ENCODE results near the gene STAG1. TPM values are rescaled to one million over a fixed set of nuclear protein-coding genes. Genes with fewer than 3 reads are reported as not detected.

STAG1 gene
- total and polyA plus RNA-seq, 2 of the 13 experiments (the other 11 are each of a cell fraction or from before 2014, with no cell fraction given), result 6.2 to 25.9 TPM

- no peak for TF ChIP-seq ZHX2 (IDR thresholded peaks at IDR 0.05; ENCODE audit: low read depth)
- no peak for TF ChIP-seq ZHX2 (CRISPR knock-in tag; IDR thresholded peaks at IDR 0.05; ENCODE audit: borderline replicate concordance)
These were observed 119.5 kb downstream of the STAG1 start (continued) for GRCh38 chr3:136632625-136633081.

- ATAC-seq, result no peak
- no peak overlapping the region for H3K9ac ChIP-seq (ENCODE audit: insufficient read depth, low read depth, low read length)
- H3K4me2 ChIP-seq (ENCODE audit: low read depth, low read length), result no peak overlapping the region
- H3K4me1 ChIP-seq (ENCODE audit: insufficient read depth, low read length), result peaks cover 26% of the 10 kb centered on the region
- H3K27ac ChIP-seq (ENCODE audit: extremely low read length, insufficient read depth, low read length), result no peak overlapping the region
- in situ Hi-C loops (cut with HindIII; ENCODE audit: extremely low pct_ligation_motif_present, low pct_unique_long_range_greater_than_20kb), result no loop called here
- DNase-seq (ENCODE audit: low spot score), result no peak
- H3K4me3 ChIP-seq (replicated peaks in 1 of 3; ENCODE audit: insufficient read depth in 1 of 3, low read depth in 2 of 3, low read length in 3 of 3), result no peak overlapping the region
- H3K9me3 ChIP-seq (ENCODE audit: low read length), result no peaks in the 10 kb centered on the region
- H3K36me3 ChIP-seq (replicated peaks in 1 of 2; ENCODE audit: control insufficient read depth in 1 of 2, insufficient read depth in 2 of 2, low read length in 2 of 2), result peaks cover 0 to 4% of the 10 kb centered on the region in 2 experiments; a peak in 1 of 5 replicates
- WGBS (ENCODE audit: low lambda C conversion rate), result 95% methylated on average over 5 of the region's 5 CpGs
- peaks cover 41% of the 10 kb centered on the region for H3K79me2 ChIP-seq (ENCODE audit: insufficient read depth, low read length)
- intact Hi-C loops (cut with micrococcal nuclease; ENCODE audit: unreplicated experiment), result loop anchor here (5.0 kb wide), 2 partner anchors 44 to 121 kb away; partner anchors contain the start of gene STAG1
- FAIRE-seq, result no peak
- no peak overlapping the region for H2AFZ ChIP-seq (ENCODE audit: low read length)
- no peaks in the 10 kb centered on the region for H3K27me3 ChIP-seq (ENCODE audit: control insufficient read depth in 1 of 2, insufficient read depth in 2 of 2, low read length in 2 of 2)
- no peaks in the 10 kb centered on the region for H4K20me1 ChIP-seq (ENCODE audit: insufficient read depth, low read length)
- POLR2A ChIA-PET, result no interaction called here
- CTCF ChIA-PET (ENCODE audit: low intra/inter-chr PET ratio, low total read pairs), result no interaction called here
- no TSS peak for BruUV-seq (replicated peaks)
- TF ChIP-seq ZBTB21 (CRISPR knock-in tag; IDR thresholded peaks at IDR 0.05) (no peak), RBFOX2 (IDR thresholded peaks at IDR 0.05; ENCODE audit: low read depth, low read length) (no peak), ARNTL (CRISPR knock-in tag; IDR thresholded peaks at IDR 0.05) (no peak), ZNF629 (CRISPR knock-in tag; conservative IDR thresholded peaks at IDR 0.05) (no peak), ZNF724P (CRISPR knock-in tag; IDR thresholded peaks at IDR 0.05; ENCODE audit: borderline replicate concordance) (no peak), HINFP (CRISPR knock-in tag; IDR thresholded peaks at IDR 0.05; ENCODE audit: low read depth) (no peak)
These were observed 120.8 kb downstream of the STAG1 start for GRCh38 chr3:136631424-136631823.

Data from HepG2 (cell line).